Measurements from ENCODE around the gene ECT2. TPM values are rescaled to one million over a fixed set of nuclear protein-coding genes. Genes with fewer than 3 reads are reported as not detected.

ECT2 gene
- total RNA-seq = 7.9 and 16.5 TPM in 2 replicates

GRCh38 chr3:172750368-172751174 is at the start of gene ECT2:
ECT2 (plus strand) TSS chr3:172750726; CDS start chr3:172754531, 3,805 bp downstream.

GRCh38 chr3:172710664-172711453 is 39.7 kb upstream of the ECT2 start, which contains the start of gene NCEH1:
NCEH1 (minus strand) TSS chr3:172711067; CDS start chr3:172710984, 83 bp downstream.

Small RNAs within 50 kb of the gene (small RNA-seq; reads per million reads assigned to genes)
- not detected for gene AC108667.1
- not detected for gene RF00139
- gene RNU4-4P = 0.09 reads per million
- gene RNU6-547P = not detected

Other genes starting within 250 kb of the ECT2 start
- gene TNFSF10, start 227.3 kb upstream of the ECT2 start, total RNA-seq = not detected in 2 replicates
- 3.5 and 12.0 TPM in 2 replicates for gene NCEH1, start 39.7 kb upstream of the ECT2 start, total RNA-seq

Data from placental epithelial cell (primary cell).